ENCODE measurements around the gene DRAM2.

GRCh38 chr1:111145542-111145941, 5.6 kb upstream of the DRAM2 start:
- TF ChIP-seq POLR2AphosphoS5 (IDR thresholded peaks at IDR 0.05): no peak
- TF ChIP-seq, protein P1, sequence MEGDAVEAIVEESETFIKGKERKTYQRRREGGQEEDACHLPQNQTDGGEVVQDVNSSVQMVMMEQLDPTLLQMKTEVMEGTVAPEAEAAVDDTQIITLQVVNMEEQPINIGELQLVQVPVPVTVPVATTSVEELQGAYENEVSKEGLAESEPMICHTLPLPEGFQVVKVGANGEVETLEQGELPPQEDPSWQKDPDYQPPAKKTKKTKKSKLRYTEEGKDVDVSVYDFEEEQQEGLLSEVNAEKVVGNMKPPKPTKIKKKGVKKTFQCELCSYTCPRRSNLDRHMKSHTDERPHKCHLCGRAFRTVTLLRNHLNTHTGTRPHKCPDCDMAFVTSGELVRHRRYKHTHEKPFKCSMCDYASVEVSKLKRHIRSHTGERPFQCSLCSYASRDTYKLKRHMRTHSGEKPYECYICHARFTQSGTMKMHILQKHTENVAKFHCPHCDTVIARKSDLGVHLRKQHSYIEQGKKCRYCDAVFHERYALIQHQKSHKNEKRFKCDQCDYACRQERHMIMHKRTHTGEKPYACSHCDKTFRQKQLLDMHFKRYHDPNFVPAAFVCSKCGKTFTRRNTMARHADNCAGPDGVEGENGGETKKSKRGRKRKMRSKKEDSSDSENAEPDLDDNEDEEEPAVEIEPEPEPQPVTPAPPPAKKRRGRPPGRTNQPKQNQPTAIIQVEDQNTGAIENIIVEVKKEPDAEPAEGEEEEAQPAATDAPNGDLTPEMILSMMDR (IDR thresholded peaks at IDR 0.05 in 8 of 11, conservative IDR thresholded peaks at IDR 0.05 in 3 of 11): no peak
- no peak for TF ChIP-seq POLR2A (IDR thresholded peaks at IDR 0.05)

Data from spleen (tissue), 7 donors.